Glomerular visceral epithelial cell (primary cell): Measurements from ENCODE around the gene MAGIX.
A peak's percentile ranks its signal among the peaks of the same experiment; 100 is the strongest.
"Not testable (repeated sequence)": the region's sequence is repeated elsewhere in the genome, so short reads cannot be mapped to it uniquely, and the experiment has no call there.

Experiments
- DNase-seq: peaks from one replicate; pipeline ENCODE4 v3.0.0-alpha.2; 2016; ENCODE audit errors: extremely low spot score

Gene MAGIX

GRCh38 chrX:49162620-49163019 lies at the start of gene MAGIX:
MAGIX (plus strand) TSS chrX:49162758; CDS start chrX:49162890, 132 bp downstream.
- DNase-seq: no peak

- DNase-seq: no peak
Observed at GRCh38 chrX:49116076-49116475, 46.5 kb upstream of the MAGIX start.

- DNase-seq: no peak
Observed at GRCh38 chrX:49116716-49117115, 45.8 kb upstream of the MAGIX start.

- DNase-seq: no peak
Observed at GRCh38 chrX:49117581-49117980, 45.0 kb upstream of the MAGIX start.

GRCh38 chrX:49120091-49120490 lies 42.5 kb upstream of the MAGIX start:
- DNase-seq: no peak

GRCh38 chrX:49122499-49122898 lies 40.1 kb upstream of the MAGIX start:
- no peak for DNase-seq

GRCh38 chrX:49127742-49128258 lies 34.8 kb upstream of the MAGIX start:
- DNase-seq: not testable (repeated sequence)

GRCh38 chrX:49129427-49129826 lies 33.1 kb upstream of the MAGIX start:
- no peak for DNase-seq

- DNase-seq: not testable (repeated sequence)
Observed at GRCh38 chrX:49132275-49132674, 30.3 kb upstream of the MAGIX start.

GRCh38 chrX:49133759-49134158 lies 28.8 kb upstream of the MAGIX start:
- DNase-seq: no peak

GRCh38 chrX:49137492-49137891 lies 25.1 kb upstream of the MAGIX start:
- no peak for DNase-seq

GRCh38 chrX:49139713-49140112 lies 22.8 kb upstream of the MAGIX start:
- DNase-seq: peak; percentile 45

GRCh38 chrX:49142264-49142663 lies 20.3 kb upstream of the MAGIX start:
- not testable (repeated sequence) for DNase-seq

- not testable (repeated sequence) for DNase-seq
Observed at GRCh38 chrX:49143154-49143553, 19.4 kb upstream of the MAGIX start.

- no peak for DNase-seq
Observed at GRCh38 chrX:49147282-49147681, 15.3 kb upstream of the MAGIX start.

- DNase-seq: no peak
Observed at GRCh38 chrX:49147936-49148335, 14.6 kb upstream of the MAGIX start.

- peak; percentile 53 for DNase-seq
Observed at GRCh38 chrX:49148390-49149100, 14.0 kb upstream of the MAGIX start.

GRCh38 chrX:49149291-49149690 lies 13.3 kb upstream of the MAGIX start:
- DNase-seq: not testable (repeated sequence)

GRCh38 chrX:49153467-49153866 lies 9.1 kb upstream of the MAGIX start:
- DNase-seq: no peak

- DNase-seq: peak; percentile 67
Observed at GRCh38 chrX:49155243-49155899, 7.2 kb upstream of the MAGIX start.

- DNase-seq: peak; percentile 84
Observed at GRCh38 chrX:49155900-49156837, 6.4 kb upstream of the MAGIX start.

GRCh38 chrX:49157194-49157593 lies 5.4 kb upstream of the MAGIX start:
- no peak for DNase-seq
